ENCODE measurements around the gene NRG2.

DNA sequence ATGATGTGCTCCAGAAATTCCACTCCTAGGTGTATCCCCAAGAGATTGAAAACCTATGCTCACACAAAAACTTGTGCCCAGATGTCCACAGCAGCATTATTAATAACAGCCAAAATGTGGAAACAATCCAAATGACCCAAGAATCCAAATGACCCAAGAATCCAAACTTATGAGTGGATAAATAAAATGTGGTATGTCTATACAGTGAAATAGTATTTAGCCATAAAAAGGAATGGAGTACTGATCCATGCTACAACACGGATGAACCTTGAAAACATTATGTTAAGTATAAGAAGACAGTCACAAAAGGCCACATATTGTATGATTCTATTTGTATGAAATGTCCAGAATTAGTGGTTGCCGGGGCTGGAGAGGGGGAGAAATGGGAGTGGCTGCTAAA is 167.1 kb downstream of the NRG2 start:
- TF ChIP-seq, protein P1, sequence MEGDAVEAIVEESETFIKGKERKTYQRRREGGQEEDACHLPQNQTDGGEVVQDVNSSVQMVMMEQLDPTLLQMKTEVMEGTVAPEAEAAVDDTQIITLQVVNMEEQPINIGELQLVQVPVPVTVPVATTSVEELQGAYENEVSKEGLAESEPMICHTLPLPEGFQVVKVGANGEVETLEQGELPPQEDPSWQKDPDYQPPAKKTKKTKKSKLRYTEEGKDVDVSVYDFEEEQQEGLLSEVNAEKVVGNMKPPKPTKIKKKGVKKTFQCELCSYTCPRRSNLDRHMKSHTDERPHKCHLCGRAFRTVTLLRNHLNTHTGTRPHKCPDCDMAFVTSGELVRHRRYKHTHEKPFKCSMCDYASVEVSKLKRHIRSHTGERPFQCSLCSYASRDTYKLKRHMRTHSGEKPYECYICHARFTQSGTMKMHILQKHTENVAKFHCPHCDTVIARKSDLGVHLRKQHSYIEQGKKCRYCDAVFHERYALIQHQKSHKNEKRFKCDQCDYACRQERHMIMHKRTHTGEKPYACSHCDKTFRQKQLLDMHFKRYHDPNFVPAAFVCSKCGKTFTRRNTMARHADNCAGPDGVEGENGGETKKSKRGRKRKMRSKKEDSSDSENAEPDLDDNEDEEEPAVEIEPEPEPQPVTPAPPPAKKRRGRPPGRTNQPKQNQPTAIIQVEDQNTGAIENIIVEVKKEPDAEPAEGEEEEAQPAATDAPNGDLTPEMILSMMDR (IDR thresholded peaks at IDR 0.05 in 8 of 11, conservative IDR thresholded peaks at IDR 0.05 in 3 of 11): no peak
- TF ChIP-seq POLR2A (IDR thresholded peaks at IDR 0.05): no peak
